GM12878 (cell line): Measurements from ENCODE around the gene NOS1AP. TPM values are rescaled to one million over a fixed set of nuclear protein-coding genes. Genes with fewer than 3 reads are reported as not detected.

ENCODE experiments used
- ATAC-seq: fragments of 200-7000 bp; cut with Tn5 transposase; 3 replicates; pipeline ENCODE4 v1.9.1; 2020; ENCODE audit warnings: mild to moderate bottlenecking, moderate library complexity
- BruUV-seq: library from RNA; stranded (reverse); fragments of 400-500 nt; replicated peaks from 2 replicates; lab custom pipeline; 2021; lab: Mats Ljungman, UMichigan
- CTCF ChIA-PET: fragments of 300-600 bp; sonication (Branson Sonifier 250); formaldehyde crosslinking; extraction: SDS; loops from one replicate; lab custom pipeline; 2021; ENCODE audit warnings: inconsistent platforms; lab: Yijun Ruan, JAX
- POLR2A ChIA-PET: fragments of 350-600 bp; formaldehyde crosslinking; extraction: SDS; loops from one replicate; lab custom pipeline; 2021; ENCODE audit warnings: inconsistent platforms; lab: Charles Lee
- RAD21 ChIA-PET: fragments of 300-600 bp; sonication (Branson Sonifier 250); formaldehyde crosslinking; loops from one replicate; lab custom pipeline; 2023; ENCODE audit warnings: antibody characterized with exemption; ENCODE audit not compliant: unreplicated experiment; lab: Charles Lee
- SMC1A ChIA-PET: fragments of 300-600 bp; sonication (Branson Sonifier 250); formaldehyde crosslinking; loops from one replicate; lab custom pipeline; 2023; ENCODE audit not compliant: unreplicated experiment, uncharacterized antibody; lab: Charles Lee
- DNase-seq: peaks from one replicate; pipeline ENCODE4 v3.0.0-alpha.2; 2011; ENCODE audit warnings: low read depth, low spot score
- FAIRE-seq: peaks from 3 replicates; lab custom pipeline; 2011; peaks lifted over from hg19 to GRCh38; lab: Jason Lieb, UNC
- H2AFZ ChIP-seq: 2 replicates; pipeline ENCODE4 v1.6.0; 2011; ENCODE audit warnings: low read depth, low read length, control low read depth; ENCODE audit not compliant: control insufficient read depth
- H3K27ac ChIP-seq: 2 replicates; pipeline ENCODE4 v1.5.1; 2011; ENCODE audit warnings: control low read depth; ENCODE audit not compliant: control insufficient read depth, insufficient read depth
- H3K27me3 ChIP-seq, 2 experiments: replicated peaks in 1 of 2; 2 replicates each; pipeline versions ENCODE4 v1.6.0 to v1.6.1; 2011; ENCODE audit warnings: low read length in 1 of 2; ENCODE audit not compliant: control insufficient read depth in 2 of 2, insufficient read depth in 2 of 2
- H3K36me3 ChIP-seq, 2 experiments: 2 replicates each; pipeline ENCODE4 v1.5.1; 2011; ENCODE audit warnings: low read length in 1 of 2; ENCODE audit not compliant: control insufficient read depth in 2 of 2, insufficient read depth in 2 of 2
- H3K4me1 ChIP-seq: 2 replicates; pipeline ENCODE4 v1.6.1; 2011; ENCODE audit warnings: mild to moderate bottlenecking, low read length, moderate library complexity, mixed read lengths; ENCODE audit not compliant: control insufficient read depth, insufficient read depth
- H3K4me2 ChIP-seq: 2 replicates; pipeline ENCODE4 v1.6.0; 2011; ENCODE audit warnings: control low read depth; ENCODE audit not compliant: control insufficient read depth, insufficient read depth
- H3K4me3 ChIP-seq: fragments of 200-600 bp; sonication (generic); 2 replicates; pipeline ENCODE4 v1.5.1; 2016
- H3K79me2 ChIP-seq: 2 replicates; pipeline ENCODE4 v1.6.0; 2011; ENCODE audit warnings: low read length; ENCODE audit not compliant: control insufficient read depth, insufficient read depth
- H3K9ac ChIP-seq: 2 replicates; pipeline ENCODE4 v1.8.0; 2011; ENCODE audit warnings: low read length, control low read depth, mixed read lengths; ENCODE audit not compliant: control insufficient read depth, insufficient read depth
- H3K9me3 ChIP-seq: replicated peaks from 3 replicates; pipeline ENCODE4 v1.5.1; 2011; ENCODE audit warnings: mild to moderate bottlenecking, low read length; ENCODE audit not compliant: control insufficient read depth, insufficient read depth
- H4K20me1 ChIP-seq: 2 replicates; pipeline ENCODE4 v1.6.0; 2011; ENCODE audit not compliant: control insufficient read depth, insufficient read depth
- NBN ChIP-seq: fragments of 450-650 bp; IDR thresholded peaks from 2 replicates; pipeline ENCODE4 v1.6.1; 2016
- POLR2AphosphoS2 ChIP-seq: IDR thresholded peaks from 2 replicates; pipeline ENCODE4 v1.6.1; 2011; ENCODE audit warnings: low read depth, mild to moderate bottlenecking, low read length, improper control_type of control experiment, moderate library complexity
- POLR2AphosphoS5 ChIP-seq: IDR thresholded peaks from 2 replicates; pipeline ENCODE4 v1.6.1; 2011; ENCODE audit warnings: mild to moderate bottlenecking, low read length, inconsistent platforms
- RAD51 ChIP-seq: fragments of 450-650 bp; IDR thresholded peaks from 2 replicates; pipeline ENCODE4 v1.6.1; 2016; ENCODE audit warnings: moderate library complexity, mild to moderate bottlenecking, inconsistent platforms
- RELB ChIP-seq: fragments of 450-650 bp; IDR thresholded peaks from 2 replicates; pipeline ENCODE4 v1.6.1; 2017; ENCODE audit warnings: low read depth, mild to moderate bottlenecking, moderate library complexity
- SIN3A ChIP-seq: IDR thresholded peaks from 2 replicates; pipeline ENCODE4 v1.6.1; 2012; ENCODE audit warnings: low read depth, low read length, improper control_type of control experiment
- WGBS: methylation state at CpG from one replicate; pipeline ENCODE4 v1.1.6; 2016; ENCODE audit warnings: low lambda C conversion rate; ENCODE audit not compliant: insufficient replicate concordance, insufficient coverage; ENCODE audit errors: missing lambda C conversion rate; 5-methylcytosine and 5-hydroxymethylcytosine counted together
- in situ Hi-C: fragments of 300-500 bp; cut with MboI; formaldehyde crosslinking; loops from 9 replicates; pipeline ENCODE4 v1.14.3; 2018; ENCODE audit warnings: mixed read lengths
- intact Hi-C: fragments of 100-400 bp; cut with micrococcal nuclease; formaldehyde crosslinking; loops from one replicate; pipeline ENCODE4 v1.14.2; 2022; ENCODE audit not compliant: unreplicated experiment
- polyA plus RNA-seq, 11 experiments: library from polyadenylated mRNA; depleted of rRNA in 4 of 11; unstranded in 6 of 11; stranded (reverse) in 5 of 11; fragments of >200 nt; fragmentation: Nextera tagmentation in 4 of 11; fragmentation: Illumina TruSeq in 1 of 11; extraction: Ambion mirVana in 4 of 11; extraction: Trizol in 1 of 11; gene quantifications; 1 replicate in 1 of 11; 2 replicates in 10 of 11; pipeline versions ENCODE4 v1.2.1 to v1.2.3, GENCODE V29; 2011 to 2016; ENCODE audit warnings: inconsistent platforms in 2 of 11, missing spikeins in 2 of 11, low read depth in 1 of 11
- total RNA-seq, 4 experiments: library from RNA; depleted of rRNA in 3 of 4; stranded (reverse); fragments of >200 nt in 3 of 4; fragmentation: Illumina TruSeq in 1 of 4; extraction: Trizol in 1 of 4; gene quantifications; 2 replicates each; pipeline versions ENCODE4 v1.2.1 to v1.2.3, GENCODE V29; 2013 to 2021
- TF ChIP-seq, protein P1 (sequence below): IDR thresholded peaks from 2 replicates; pipeline ENCODE4 v1.6.1; 2011; ENCODE audit warnings: low read depth, mild to moderate bottlenecking, low read length, moderate library complexity, borderline replicate concordance; ENCODE audit errors: extremely low read depth

Gene NOS1AP
- total and polyA plus RNA-seq, 10 of the 15 experiments (the other 5 are each of a cell fraction or from before 2014, with no cell fraction given): 0.03 to 0.15 TPM; not detected in 8

DNA sequence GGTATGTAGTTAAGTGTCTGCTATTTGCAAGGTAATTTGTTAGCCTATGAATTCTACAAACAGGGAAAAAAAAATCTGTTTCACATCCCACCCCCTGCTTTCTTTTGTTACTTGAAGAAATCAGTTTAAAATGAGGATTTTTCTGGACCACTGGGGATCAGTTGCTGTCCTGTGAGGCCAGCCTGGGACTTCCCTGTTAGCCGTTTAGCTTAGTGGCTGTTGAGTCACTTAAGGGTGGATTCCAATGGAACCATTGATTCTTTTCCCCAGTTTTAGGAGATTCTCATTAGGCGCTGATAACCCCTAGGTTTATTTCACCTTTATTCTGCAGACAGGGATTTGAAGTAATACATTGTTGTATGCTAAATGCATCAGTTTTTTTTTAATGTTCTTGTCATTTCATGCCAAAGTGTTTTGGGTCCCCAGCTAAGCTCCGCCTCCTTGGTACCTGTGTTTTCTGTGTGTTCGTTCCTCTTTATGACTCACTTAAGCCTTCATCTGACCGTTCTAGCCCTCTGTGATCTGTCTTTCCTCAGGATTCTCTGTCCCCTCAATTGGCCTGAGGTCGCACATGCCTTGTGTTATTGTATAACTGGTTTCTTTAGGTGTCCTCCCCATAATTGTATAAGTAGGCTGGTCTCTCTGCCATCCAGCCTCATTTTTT, 59.3 kb downstream of the NOS1AP start:
- Histone ChIP-seq H3K4me2 (no peak overlapping the region), H3K27ac (no peak overlapping the region), H3K27me3 (peaks cover 0 to 2% of the 10 kb centered on the region in 2 experiments; a peak in 2 of 4 replicates), H3K4me1 (no peaks in the 10 kb centered on the region), H3K79me2 (no peaks in the 10 kb centered on the region), H3K9me3 (no peaks in the 10 kb centered on the region), H3K9ac (no peak overlapping the region), H4K20me1 (no peaks in the 10 kb centered on the region), H3K36me3 (no peaks in the 10 kb centered on the region), H3K4me3 (no peak overlapping the region), H2AFZ (no peak overlapping the region)
- FAIRE-seq (no peak), ATAC-seq (no peak), DNase-seq (no peak)
- no TSS peak for BruUV-seq
- no peak for TF ChIP-seq RAD51
- in situ Hi-C loops: no loop called here
- 34% methylated on average over 6 of the region's 6 CpGs for WGBS
- ChIA-PET SMC1A (interaction anchor here (0.7 kb wide), 1 partner anchor 74 kb away, joined by 3 read pairs; no protein-coding TSS in a partner anchor), POLR2A (no interaction called here), CTCF (no interaction called here), RAD21 (no interaction called here)
- intact Hi-C loops: no loop called here

DNA sequence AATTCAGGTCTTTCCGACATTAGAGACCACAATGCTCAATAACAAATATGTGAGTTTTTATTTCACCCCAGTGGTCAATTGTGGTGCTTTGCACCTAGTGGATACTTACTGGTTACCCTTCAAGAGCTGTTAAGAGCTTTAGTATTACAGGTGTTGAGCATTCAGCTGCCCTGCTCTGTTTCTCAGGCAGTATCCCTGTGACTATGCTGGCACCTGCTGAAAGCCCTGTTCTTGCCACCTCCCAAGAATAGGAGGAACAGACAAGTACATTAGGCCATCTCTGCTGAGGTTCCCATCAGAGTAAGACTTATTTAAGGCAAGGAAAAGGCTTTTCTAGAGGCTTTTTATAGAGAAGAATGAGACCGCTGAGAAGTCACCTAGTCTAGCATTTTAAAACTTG, 60.8 kb downstream of the NOS1AP start:
- DNase-seq: no peak
- Histone ChIP-seq H3K79me2 (no peaks in the 10 kb centered on the region), H4K20me1 (no peaks in the 10 kb centered on the region), H3K9me3 (no peaks in the 10 kb centered on the region), H3K27me3 (peaks cover 0 to 2% of the 10 kb centered on the region in 2 experiments; a peak in 2 of 4 replicates), H3K27ac (no peak overlapping the region), H3K9ac (no peak overlapping the region), H3K4me1 (no peaks in the 10 kb centered on the region), H3K36me3 (no peaks in the 10 kb centered on the region), H2AFZ (no peak overlapping the region), H3K4me2 (no peak overlapping the region), H3K4me3 (no peak overlapping the region)
- in situ Hi-C loops: no loop called here
- SMC1A ChIA-PET: no interaction called here
- 62% methylated on average over 2 of the region's 2 CpGs for WGBS
- POLR2A ChIA-PET: no interaction called here
- FAIRE-seq: no peak
- no peak for ATAC-seq
- CTCF ChIA-PET: no interaction called here
- no TSS peak for BruUV-seq
- intact Hi-C loops: no loop called here
- RAD21 ChIA-PET: no interaction called here
- TF ChIP-seq, protein P1, sequence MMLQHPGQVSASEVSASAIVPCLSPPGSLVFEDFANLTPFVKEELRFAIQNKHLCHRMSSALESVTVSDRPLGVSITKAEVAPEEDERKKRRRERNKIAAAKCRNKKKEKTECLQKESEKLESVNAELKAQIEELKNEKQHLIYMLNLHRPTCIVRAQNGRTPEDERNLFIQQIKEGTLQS: no peak
- no peak for TF ChIP-seq POLR2AphosphoS5
- TF ChIP-seq SIN3A: no peak
- TF ChIP-seq NBN: no peak
- no peak for TF ChIP-seq POLR2AphosphoS2
- TF ChIP-seq RELB: no peak
